Ascending aorta (tissue), 2 donors: ENCODE measurements around the gene PITPNM1. TPM values are rescaled to one million over a fixed set of nuclear protein-coding genes. Genes with fewer than 3 reads are reported as not detected.

ENCODE experiments used
- DNase-seq, 2 donors: peaks; one replicate each; pipeline ENCODE4 v3.0.0-alpha.2; 2019; ENCODE audit warnings: low spot score in 2 of 2
- H3K27ac ChIP-seq, 2 donors: fragments of 200-600 bp; sonication (generic); one replicate each; pipeline ENCODE4 v1.5.1; 2016 to 2017; ENCODE audit warnings: mild to moderate bottlenecking in 1 of 2
- H3K27me3 ChIP-seq: fragments of 200-600 bp; sonication (generic); one replicate; pipeline ENCODE4 v1.5.1; 2017
- H3K36me3 ChIP-seq, 2 donors: fragments of 200-600 bp; sonication (generic); one replicate each; pipeline ENCODE4 v1.5.1; 2016
- H3K4me1 ChIP-seq, 2 donors: fragments of 200-600 bp; sonication (generic); one replicate each; pipeline ENCODE4 v1.5.1; 2016 to 2017; ENCODE audit warnings: mild to moderate bottlenecking in 1 of 2
- H3K4me3 ChIP-seq, 2 donors: fragments of 200-600 bp; sonication (generic); one replicate each; pipeline ENCODE4 v1.5.1; 2016 to 2017; ENCODE audit warnings: mild to moderate bottlenecking in 1 of 2
- H3K9me3 ChIP-seq, 2 donors: fragments of 200-600 bp; sonication (generic); one replicate each; pipeline ENCODE4 v1.5.1; 2016
- intact Hi-C: fragments of 100-400 bp; cut with DNase I; formaldehyde crosslinking; loops from one replicate; pipeline ENCODE4 v1.15.1; 2023
- total RNA-seq: library from RNA; depleted of rRNA; stranded (reverse); fragments of >200 nt; gene quantifications from one replicate; pipeline ENCODE4 v1.1.0, GENCODE V29; 2016
- TF ChIP-seq, protein P1 (sequence below), 3 experiments: fragments of 200-600 bp in 2 of 3; fragments of 450-650 bp in 1 of 3; sonication (generic) in 2 of 3; IDR thresholded peaks; one replicate each; pipeline ENCODE4 v1.5.1; 2016 to 2019; ENCODE audit warnings: antibody characterized with exemption in 3 of 3, mild to moderate bottlenecking in 1 of 3, moderate library complexity in 1 of 3

Gene PITPNM1
- total RNA-seq, 1 donor from 2014 or later: 31.8 TPM

DNA sequence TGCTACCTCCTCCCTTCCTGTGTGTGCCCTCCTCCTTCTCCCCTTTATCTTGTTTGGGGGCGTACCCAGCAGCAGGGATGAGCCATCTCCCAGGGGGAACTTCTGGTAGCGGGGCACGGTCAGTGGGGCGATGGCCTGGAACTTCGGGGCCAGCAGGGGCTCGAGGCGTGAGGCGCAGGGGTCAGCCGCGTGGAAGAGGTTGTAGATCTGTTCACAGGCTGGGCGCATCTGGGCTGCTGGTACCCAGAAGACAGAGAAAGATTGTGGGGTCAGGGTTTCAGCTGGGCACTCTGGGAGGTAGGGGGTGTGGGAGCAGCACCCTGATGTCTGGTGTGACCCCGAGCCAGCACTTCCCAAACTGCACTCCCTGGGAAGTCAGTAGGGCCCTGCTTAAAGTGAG, 9.1 kb downstream of the PITPNM1 start:
- intact Hi-C loops: no loop called here
- Histone ChIP-seq H3K36me3 (peaks cover 42 to 58% of the 10 kb centered on the region in 2 donors), H3K4me3 (no peak overlapping the region), H3K4me1 (no peaks in the 10 kb centered on the region), H3K27me3 (no peaks in the 10 kb centered on the region), H3K27ac (no peak overlapping the region), H3K9me3 (no peaks in the 10 kb centered on the region)
- TF ChIP-seq, protein P1, sequence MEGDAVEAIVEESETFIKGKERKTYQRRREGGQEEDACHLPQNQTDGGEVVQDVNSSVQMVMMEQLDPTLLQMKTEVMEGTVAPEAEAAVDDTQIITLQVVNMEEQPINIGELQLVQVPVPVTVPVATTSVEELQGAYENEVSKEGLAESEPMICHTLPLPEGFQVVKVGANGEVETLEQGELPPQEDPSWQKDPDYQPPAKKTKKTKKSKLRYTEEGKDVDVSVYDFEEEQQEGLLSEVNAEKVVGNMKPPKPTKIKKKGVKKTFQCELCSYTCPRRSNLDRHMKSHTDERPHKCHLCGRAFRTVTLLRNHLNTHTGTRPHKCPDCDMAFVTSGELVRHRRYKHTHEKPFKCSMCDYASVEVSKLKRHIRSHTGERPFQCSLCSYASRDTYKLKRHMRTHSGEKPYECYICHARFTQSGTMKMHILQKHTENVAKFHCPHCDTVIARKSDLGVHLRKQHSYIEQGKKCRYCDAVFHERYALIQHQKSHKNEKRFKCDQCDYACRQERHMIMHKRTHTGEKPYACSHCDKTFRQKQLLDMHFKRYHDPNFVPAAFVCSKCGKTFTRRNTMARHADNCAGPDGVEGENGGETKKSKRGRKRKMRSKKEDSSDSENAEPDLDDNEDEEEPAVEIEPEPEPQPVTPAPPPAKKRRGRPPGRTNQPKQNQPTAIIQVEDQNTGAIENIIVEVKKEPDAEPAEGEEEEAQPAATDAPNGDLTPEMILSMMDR (IDR thresholded peaks at IDR 0.05): no peak
- no peak for DNase-seq

DNA sequence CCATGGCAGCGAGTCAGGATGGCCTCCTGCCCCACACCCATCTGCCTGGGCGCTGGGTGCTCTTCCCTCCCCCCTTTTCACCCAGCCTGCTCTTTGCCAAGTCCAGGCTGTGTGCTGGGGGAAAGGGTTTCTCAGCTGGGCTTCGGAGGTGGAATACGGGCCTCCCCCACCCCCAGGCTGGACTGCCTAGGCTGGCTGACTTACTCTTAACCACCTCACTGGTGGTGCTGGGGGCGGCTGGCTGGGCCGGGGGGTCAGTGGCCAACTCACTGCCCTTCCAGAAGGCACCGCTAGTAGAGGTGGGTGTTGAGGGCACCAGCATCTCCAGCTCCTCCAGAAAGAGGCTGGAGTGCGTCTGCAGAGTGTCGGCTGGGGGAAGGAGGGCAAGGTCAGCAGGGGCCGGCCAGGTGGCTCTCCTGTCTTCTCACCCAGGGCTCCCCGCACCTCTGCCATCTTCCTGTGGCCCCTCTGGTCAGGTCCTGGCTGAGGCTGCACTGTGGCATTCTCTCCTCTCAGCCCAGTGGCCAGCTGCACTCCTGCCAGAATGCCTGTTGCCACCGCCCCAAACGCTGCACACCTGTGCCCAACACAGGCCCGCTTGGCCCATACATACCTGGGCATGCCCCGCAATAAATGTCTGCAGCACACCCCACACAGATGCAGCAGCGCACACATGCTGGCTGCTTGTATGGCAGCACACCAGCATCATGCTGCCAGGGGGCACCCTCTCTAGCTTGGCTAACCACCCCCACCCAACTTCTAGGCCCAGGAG, 9.7 kb downstream of the PITPNM1 start:
- Histone ChIP-seq H3K4me3 (no peak overlapping the region), H3K27ac (no peak overlapping the region), H3K27me3 (no peaks in the 10 kb centered on the region), H3K36me3 (peaks cover 49 to 65% of the 10 kb centered on the region in 2 donors), H3K9me3 (no peaks in the 10 kb centered on the region), H3K4me1 (no peaks in the 10 kb centered on the region)
- DNase-seq: no peak
- TF ChIP-seq, protein P1 (IDR thresholded peaks at IDR 0.05): no peak
- intact Hi-C loops: no loop called here

- intact Hi-C loops: no loop called here
- Histone ChIP-seq H3K4me1 (no peaks in the 10 kb centered on the region), H3K9me3 (no peaks in the 10 kb centered on the region), H3K27me3 (no peaks in the 10 kb centered on the region), H3K27ac (no peak overlapping the region), H3K4me3 (no peak overlapping the region), H3K36me3 (peaks cover 58 to 70% of the 10 kb centered on the region in 2 donors)
- no peak for DNase-seq
- TF ChIP-seq, protein P1 (IDR thresholded peaks at IDR 0.05): no peak
Observed at GRCh38 chr11:67494371-67495233, 10.6 kb downstream of the PITPNM1 start.

- TF ChIP-seq, protein P1 (IDR thresholded peaks at IDR 0.05): no peak
- Histone ChIP-seq H3K9me3 (no peaks in the 10 kb centered on the region), H3K36me3 (peaks cover 64 to 78% of the 10 kb centered on the region in 2 donors), H3K4me1 (no peaks in the 10 kb centered on the region), H3K27me3 (no peaks in the 10 kb centered on the region), H3K27ac (no peak overlapping the region), H3K4me3 (no peak overlapping the region)
- intact Hi-C loops: no loop called here
- DNase-seq: no peak
Observed at GRCh38 chr11:67493548-67494370, 11.4 kb downstream of the PITPNM1 start.

GRCh38 chr11:67492801-67493547, 12.2 kb downstream of the PITPNM1 start:
- TF ChIP-seq, protein P1 (IDR thresholded peaks at IDR 0.05): no peak
- DNase-seq: no peak
- peaks cover 67 to 75% of the 10 kb centered on the region in 2 donors for H3K36me3 ChIP-seq

More at GRCh38 chr11:67492801-67493547, 12.2 kb downstream of the PITPNM1 start:
- Histone ChIP-seq H3K27ac (no peak overlapping the region), H3K4me3 (no peak overlapping the region), H3K4me1 (no peaks in the 10 kb centered on the region), H3K27me3 (no peaks in the 10 kb centered on the region), H3K9me3 (no peaks in the 10 kb centered on the region)
- intact Hi-C loops: no loop called here
